Prostate gland (tissue), 2 donors: ENCODE measurements around the gene PDE4D.

Source experiments
- POLR2AphosphoS5 ChIP-seq: sonication (generic); formaldehyde crosslinking; IDR thresholded peaks from one replicate; pipeline ENCODE4 v1.6.1; 2017; ENCODE audit warnings: antibody characterized with exemption
- TF ChIP-seq, protein P1 (sequence below), 4 experiments: fragments of 200-600 bp in 2 of 4; fragments of 450-650 bp in 2 of 4; sonication (generic) in 2 of 4; IDR thresholded peaks; 1 replicate in 3 of 4; 2 replicates in 1 of 4; pipeline ENCODE4 v1.5.1; 2016 to 2019; ENCODE audit warnings: antibody characterized with exemption in 4 of 4, mild to moderate bottlenecking in 2 of 4, moderate library complexity in 2 of 4

DNA sequence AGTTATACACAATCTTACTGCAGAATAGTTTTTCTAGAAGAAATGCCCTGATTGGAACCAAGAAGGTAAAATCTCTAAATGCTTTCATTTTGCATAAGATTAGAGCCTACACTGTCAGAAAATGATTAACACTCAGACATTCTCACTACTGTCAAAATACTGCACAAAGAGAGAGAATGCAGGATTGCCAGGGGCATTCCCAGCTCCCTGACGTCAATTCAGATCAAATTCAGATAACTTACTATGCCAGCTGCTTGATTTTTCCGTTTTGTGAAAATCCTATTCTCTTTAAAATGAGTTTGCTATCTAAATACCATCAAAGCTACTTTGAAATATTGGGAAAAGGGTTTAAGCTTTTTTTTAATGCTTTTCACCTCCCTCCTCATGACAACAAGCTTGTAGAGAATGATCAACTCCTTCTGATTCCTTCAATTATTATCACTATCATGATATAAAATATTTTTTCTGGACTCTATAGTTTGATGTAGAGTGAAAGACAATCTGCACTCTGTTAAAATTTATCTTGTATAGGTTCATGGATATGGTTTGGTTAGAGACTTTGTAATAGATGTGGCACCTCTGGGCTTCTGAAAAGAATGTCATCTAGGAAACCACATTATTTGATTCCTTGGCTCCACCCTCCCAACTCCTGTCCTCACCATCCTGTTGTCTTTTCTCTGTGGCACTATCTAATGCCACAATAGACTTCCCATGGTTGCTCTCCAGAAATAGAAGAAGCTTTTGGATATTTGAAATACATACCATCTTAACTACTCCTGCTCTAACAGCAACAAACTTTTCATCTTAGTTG lies 407.7 kb downstream of the PDE4D start:
- TF ChIP-seq POLR2AphosphoS5, result no peak
- TF ChIP-seq, protein P1, sequence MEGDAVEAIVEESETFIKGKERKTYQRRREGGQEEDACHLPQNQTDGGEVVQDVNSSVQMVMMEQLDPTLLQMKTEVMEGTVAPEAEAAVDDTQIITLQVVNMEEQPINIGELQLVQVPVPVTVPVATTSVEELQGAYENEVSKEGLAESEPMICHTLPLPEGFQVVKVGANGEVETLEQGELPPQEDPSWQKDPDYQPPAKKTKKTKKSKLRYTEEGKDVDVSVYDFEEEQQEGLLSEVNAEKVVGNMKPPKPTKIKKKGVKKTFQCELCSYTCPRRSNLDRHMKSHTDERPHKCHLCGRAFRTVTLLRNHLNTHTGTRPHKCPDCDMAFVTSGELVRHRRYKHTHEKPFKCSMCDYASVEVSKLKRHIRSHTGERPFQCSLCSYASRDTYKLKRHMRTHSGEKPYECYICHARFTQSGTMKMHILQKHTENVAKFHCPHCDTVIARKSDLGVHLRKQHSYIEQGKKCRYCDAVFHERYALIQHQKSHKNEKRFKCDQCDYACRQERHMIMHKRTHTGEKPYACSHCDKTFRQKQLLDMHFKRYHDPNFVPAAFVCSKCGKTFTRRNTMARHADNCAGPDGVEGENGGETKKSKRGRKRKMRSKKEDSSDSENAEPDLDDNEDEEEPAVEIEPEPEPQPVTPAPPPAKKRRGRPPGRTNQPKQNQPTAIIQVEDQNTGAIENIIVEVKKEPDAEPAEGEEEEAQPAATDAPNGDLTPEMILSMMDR (IDR thresholded peaks at IDR 0.05), result no peak
